HG02938 (cell line): ENCODE data around the gene P2RY2.

ENCODE experiments used
- ATAC-seq: cut with Tn5 transposase; IDR thresholded peaks from one replicate; pipeline ENCODE4 v1.9.1; 2021; ENCODE audit warnings: mild to moderate bottlenecking, moderate library complexity; ENCODE audit not compliant: unreplicated experiment

P2RY2 gene

GRCh38 chr11:73203790-73204189 is 14.3 kb upstream of the P2RY2 start:
- no peak for ATAC-seq

GRCh38 chr11:73204711-73205121 is 13.4 kb upstream of the P2RY2 start:
- no peak for ATAC-seq

GRCh38 chr11:73205661-73206343 is 12.3 kb upstream of the P2RY2 start:
- ATAC-seq = no peak

- no peak for ATAC-seq
Measured at GRCh38 chr11:73206801-73207200, 11.3 kb upstream of the P2RY2 start.

GRCh38 chr11:73209892-73210291 is 8.2 kb upstream of the P2RY2 start:
- no peak for ATAC-seq

- no peak for ATAC-seq
Measured at GRCh38 chr11:73210916-73211667, 7.0 kb upstream of the P2RY2 start.

GRCh38 chr11:73213196-73214143 is 4.6 kb upstream of the P2RY2 start:
- ATAC-seq = no peak

GRCh38 chr11:73215191-73216134 is 2.6 kb upstream of the P2RY2 start:
- ATAC-seq = no peak

GRCh38 chr11:73216465-73216864 is 1.6 kb upstream of the P2RY2 start:
- ATAC-seq = no peak

- ATAC-seq = no peak
Measured at GRCh38 chr11:73217131-73217809, 811 bp upstream of the P2RY2 start.

- no peak for ATAC-seq
Measured at GRCh38 chr11:73217810-73218105, 323 bp upstream of the P2RY2 start.

- ATAC-seq = no peak
Measured at GRCh38 chr11:73218830-73219215, 742 bp downstream of the P2RY2 start.

- ATAC-seq = no peak
Measured at GRCh38 chr11:73219396-73220285, 1.6 kb downstream of the P2RY2 start.

- no peak for ATAC-seq
Measured at GRCh38 chr11:73221451-73221850, 3.4 kb downstream of the P2RY2 start.

- no peak for ATAC-seq
Measured at GRCh38 chr11:73221996-73222395, 3.9 kb downstream of the P2RY2 start.

GRCh38 chr11:73223998-73224730 is 6.1 kb downstream of the P2RY2 start:
- ATAC-seq = no peak

GRCh38 chr11:73225001-73225686 is 7.1 kb downstream of the P2RY2 start:
- ATAC-seq = no peak

- no peak for ATAC-seq
Measured at GRCh38 chr11:73225851-73226250, 7.8 kb downstream of the P2RY2 start.
